Measurements from ENCODE around the gene NELL1.

NELL1 gene

GRCh38 chr11:20880094-20880493, 210.7 kb downstream of the NELL1 start:
- no peak for TF ChIP-seq CTCF (IDR thresholded peaks at IDR 0.05; ENCODE audit: low read depth, low read length)
- in situ Hi-C loops (cut with HindIII; ENCODE audit: low sequenced_read_pairs), result no loop called here
- DNase-seq (ENCODE audit: low read depth, low spot score), result no peak
- no peak overlapping the region for H3K4me3 ChIP-seq (ENCODE audit: low read depth, low read length)

- in situ Hi-C loops (cut with HindIII; ENCODE audit: low sequenced_read_pairs), result no loop called here
- no peak for DNase-seq (ENCODE audit: low read depth, low spot score)
- no peak for TF ChIP-seq CTCF (IDR thresholded peaks at IDR 0.05; ENCODE audit: low read depth, low read length)
- H3K4me3 ChIP-seq (ENCODE audit: low read depth, low read length), result no peak overlapping the region
These were observed 212.1 kb downstream of the NELL1 start for GRCh38 chr11:20881328-20882079.

GRCh38 chr11:20887137-20887536, 217.8 kb downstream of the NELL1 start:
- H3K4me3 ChIP-seq (ENCODE audit: low read depth, low read length), result no peak overlapping the region

GRCh38 chr11:20894296-20894695, 224.9 kb downstream of the NELL1 start:
- no peak for TF ChIP-seq CTCF (IDR thresholded peaks at IDR 0.05; ENCODE audit: low read depth, low read length)
- in situ Hi-C loops (cut with HindIII; ENCODE audit: low sequenced_read_pairs), result no loop called here
- H3K4me3 ChIP-seq (ENCODE audit: low read depth, low read length), result no peak overlapping the region
- DNase-seq (ENCODE audit: low read depth, low spot score), result no peak

More at GRCh38 chr11:20887137-20887536, 217.8 kb downstream of the NELL1 start:
- TF ChIP-seq CTCF (IDR thresholded peaks at IDR 0.05; ENCODE audit: low read depth, low read length), result no peak
- in situ Hi-C loops (cut with HindIII; ENCODE audit: low sequenced_read_pairs), result no loop called here
- DNase-seq (ENCODE audit: low read depth, low spot score), result no peak

GRCh38 chr11:20909995-20910726, 240.8 kb downstream of the NELL1 start:
- no peak for DNase-seq (ENCODE audit: low read depth, low spot score)
- in situ Hi-C loops (cut with HindIII; ENCODE audit: low sequenced_read_pairs), result no loop called here
- no peak overlapping the region for H3K4me3 ChIP-seq (ENCODE audit: low read depth, low read length)
- no peak for TF ChIP-seq CTCF (IDR thresholded peaks at IDR 0.05; ENCODE audit: low read depth, low read length)

- H3K4me3 ChIP-seq (ENCODE audit: low read depth, low read length), result no peak overlapping the region
- TF ChIP-seq CTCF (IDR thresholded peaks at IDR 0.05; ENCODE audit: low read depth, low read length), result no peak
- DNase-seq (ENCODE audit: low read depth, low spot score), result no peak
- in situ Hi-C loops (cut with HindIII; ENCODE audit: low sequenced_read_pairs), result no loop called here
These were observed 241.3 kb downstream of the NELL1 start for GRCh38 chr11:20910733-20911132.

Measured in astrocyte of the spinal cord (primary cell).